GM10248 (cell line): ENCODE measurements around the gene DNAH10.

Experiments
- CTCF ChIA-PET: fragments of 300-600 bp; sonication (Branson Sonifier 250); formaldehyde crosslinking; extraction: SDS; loops from one replicate; lab custom pipeline; 2021; ENCODE audit warnings: antibody characterized with exemption; lab: Yijun Ruan, JAX
- POLR2A ChIA-PET: fragments of 350-650 bp; sonication (Branson Sonifier 250); formaldehyde crosslinking; extraction: SDS; loops from one replicate; lab custom pipeline; 2020; ENCODE audit warnings: antibody characterized with exemption; lab: Yijun Ruan, JAX
- DNase-seq: peaks from one replicate; pipeline ENCODE4 v3.0.0; 2012; ENCODE audit errors: extremely low spot score
- CTCF ChIP-seq: IDR thresholded peaks from 2 replicates; pipeline ENCODE4 v1.5.1; 2012; ENCODE audit warnings: mild to moderate bottlenecking, low read depth; ENCODE audit errors: extremely low read depth, missing control alignments, control extremely low read depth

Gene DNAH10

GRCh38 chr12:123741937-123742572 is 20.0 kb upstream of the DNAH10 start:
- ChIA-PET CTCF (interaction anchor here (1.0 kb wide), 1 partner anchor 10 kb away, joined by 3 read pairs; no protein-coding TSS in a partner anchor), POLR2A (no interaction called here)
- no peak for TF ChIP-seq CTCF
- DNase-seq, result no peak

- DNase-seq, result no peak
- ChIA-PET CTCF (no interaction called here), POLR2A (no interaction called here)
- TF ChIP-seq CTCF, result no peak
Observed at GRCh38 chr12:123743002-123743401, 19.1 kb upstream of the DNAH10 start.

- no peak for TF ChIP-seq CTCF
- ChIA-PET CTCF (no interaction called here), POLR2A (no interaction called here)
- no peak for DNase-seq
Observed at GRCh38 chr12:123744836-123745235, 17.3 kb upstream of the DNAH10 start.

GRCh38 chr12:123747309-123747708 is 14.8 kb upstream of the DNAH10 start:
- TF ChIP-seq CTCF, result no peak
- POLR2A ChIA-PET, result no interaction called here
- CTCF ChIA-PET, result no interaction called here
- no peak for DNase-seq

GRCh38 chr12:123748161-123748560 is 13.9 kb upstream of the DNAH10 start:
- ChIA-PET POLR2A (no interaction called here), CTCF (no interaction called here)

GRCh38 chr12:123748661-123749060 is 13.4 kb upstream of the DNAH10 start:
- CTCF ChIA-PET, result no interaction called here
- no peak for TF ChIP-seq CTCF
- POLR2A ChIA-PET, result no interaction called here
- DNase-seq, result no peak

More at GRCh38 chr12:123748161-123748560, 13.9 kb upstream of the DNAH10 start:
- DNase-seq, result no peak
- TF ChIP-seq CTCF, result no peak
